ENCODE measurements around the gene MS4A6E.

DNA sequence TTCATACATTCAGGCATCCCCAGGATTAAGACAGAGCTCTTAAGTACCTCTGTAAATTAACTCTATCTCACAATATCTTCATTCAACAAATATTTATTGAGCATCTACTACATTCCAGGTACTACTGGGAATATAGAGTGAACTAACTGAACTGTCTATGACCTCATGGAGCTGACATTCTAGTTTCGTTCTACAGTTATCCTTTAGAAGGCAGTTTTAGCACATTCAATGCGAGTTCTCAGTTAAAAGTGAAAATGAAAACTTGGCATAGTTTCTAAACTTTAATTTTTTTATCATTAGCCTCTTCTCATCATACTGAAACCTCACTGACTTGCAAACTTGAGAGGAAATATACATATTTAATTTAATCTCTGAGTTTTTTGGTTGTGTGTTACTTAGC, 10.7 kb upstream of the MS4A6E start:
- TF ChIP-seq, protein P1, sequence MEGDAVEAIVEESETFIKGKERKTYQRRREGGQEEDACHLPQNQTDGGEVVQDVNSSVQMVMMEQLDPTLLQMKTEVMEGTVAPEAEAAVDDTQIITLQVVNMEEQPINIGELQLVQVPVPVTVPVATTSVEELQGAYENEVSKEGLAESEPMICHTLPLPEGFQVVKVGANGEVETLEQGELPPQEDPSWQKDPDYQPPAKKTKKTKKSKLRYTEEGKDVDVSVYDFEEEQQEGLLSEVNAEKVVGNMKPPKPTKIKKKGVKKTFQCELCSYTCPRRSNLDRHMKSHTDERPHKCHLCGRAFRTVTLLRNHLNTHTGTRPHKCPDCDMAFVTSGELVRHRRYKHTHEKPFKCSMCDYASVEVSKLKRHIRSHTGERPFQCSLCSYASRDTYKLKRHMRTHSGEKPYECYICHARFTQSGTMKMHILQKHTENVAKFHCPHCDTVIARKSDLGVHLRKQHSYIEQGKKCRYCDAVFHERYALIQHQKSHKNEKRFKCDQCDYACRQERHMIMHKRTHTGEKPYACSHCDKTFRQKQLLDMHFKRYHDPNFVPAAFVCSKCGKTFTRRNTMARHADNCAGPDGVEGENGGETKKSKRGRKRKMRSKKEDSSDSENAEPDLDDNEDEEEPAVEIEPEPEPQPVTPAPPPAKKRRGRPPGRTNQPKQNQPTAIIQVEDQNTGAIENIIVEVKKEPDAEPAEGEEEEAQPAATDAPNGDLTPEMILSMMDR (IDR thresholded peaks at IDR 0.05; ENCODE audit: low read length): no peak
- TF ChIP-seq EZH2 (IDR thresholded peaks at IDR 0.05; ENCODE audit: borderline replicate concordance, low read length): no peak

Data from OCI-LY1 (cell line).